HEK293 (cell line): ENCODE data around the gene OR4C13.

Experiments used
- CTCF ChIA-PET: fragments of 350-600 bp; formaldehyde crosslinking; extraction: SDS; loops from one replicate; lab custom pipeline; 2021; ENCODE audit warnings: antibody characterized with exemption; lab: Yijun Ruan, JAX
- POLR2A ChIA-PET: fragments of 300-600 bp; formaldehyde crosslinking; extraction: SDS; loops from one replicate; lab custom pipeline; 2020; ENCODE audit warnings: antibody characterized with exemption, inconsistent platforms; lab: Yijun Ruan, JAX
- H3K27ac ChIP-seq: fragments of 200-500 bp; sonication (Bioruptor generic); 2 replicates; pipeline ENCODE4 v1.5.1; 2014; ENCODE audit warnings: low read depth, low read length, control low read depth, inconsistent platforms; ENCODE audit errors: extremely low read depth
- H3K36me3 ChIP-seq, 2 experiments: fragments of 200-500 bp in 1 of 2; sonication (Bioruptor generic) in 1 of 2; 1 replicate in 1 of 2; 2 replicates in 1 of 2; pipeline ENCODE4 v1.5.1; 2014 to 2017; ENCODE audit warnings: inconsistent platforms in 2 of 2, low read length in 2 of 2; ENCODE audit not compliant: control insufficient read depth in 2 of 2, insufficient read depth in 1 of 2
- H3K4me1 ChIP-seq: fragments of 200-500 bp; sonication (Bioruptor generic); 2 replicates; pipeline ENCODE4 v1.5.1; 2014; ENCODE audit warnings: mild to moderate bottlenecking, low read length, inconsistent platforms; ENCODE audit not compliant: control insufficient read depth, insufficient read depth
- H3K4me3 ChIP-seq: 2 replicates; pipeline ENCODE4 v1.5.1; 2011; ENCODE audit warnings: low read depth, mild to moderate bottlenecking, control low read depth, low read length, moderate library complexity
- H3K9me3 ChIP-seq: fragments of 200-500 bp; sonication (Bioruptor generic); 2 replicates; pipeline ENCODE4 v1.5.1; 2014; ENCODE audit warnings: low read depth, low read length, inconsistent platforms; ENCODE audit not compliant: control insufficient read depth, insufficient read depth
- EGR2 ChIP-seq: fragments of 450-650 bp; formaldehyde crosslinking; IDR thresholded peaks from 2 replicates; pipeline ENCODE4 v1.5.1; 2016; ENCODE audit warnings: low read depth, missing biosample characterization, missing genetic modification characterization
- ELK4 ChIP-seq: IDR thresholded peaks from 2 replicates; pipeline ENCODE4 v1.6.1; 2011; ENCODE audit warnings: mild to moderate bottlenecking, low read depth, low read length, borderline replicate concordance
- GLIS1 ChIP-seq: fragments of 450-650 bp; formaldehyde crosslinking; IDR thresholded peaks from 2 replicates; pipeline ENCODE4 v1.5.1; 2016; ENCODE audit warnings: missing biosample characterization, missing genetic modification characterization
- MYNN ChIP-seq: fragments of 450-650 bp; formaldehyde crosslinking; IDR thresholded peaks from 2 replicates; pipeline ENCODE4 v1.5.1; 2016; ENCODE audit warnings: missing biosample characterization, missing genetic modification characterization, borderline replicate concordance
- RBAK ChIP-seq: fragments of 450-650 bp; formaldehyde crosslinking; IDR thresholded peaks from 2 replicates; pipeline ENCODE4 v1.5.1; 2016; ENCODE audit warnings: missing biosample characterization, missing genetic modification characterization
- REPIN1 ChIP-seq: fragments of 450-650 bp; formaldehyde crosslinking; IDR thresholded peaks from 2 replicates; pipeline ENCODE4 v1.5.1; 2017; ENCODE audit warnings: missing biosample characterization, missing genetic modification characterization, low read depth
- SETDB1 ChIP-seq: IDR thresholded peaks from one replicate; pipeline ENCODE4 v1.6.1; 2017; ENCODE audit warnings: mild to moderate bottlenecking, low read length, moderate library complexity, mixed read lengths; ENCODE audit not compliant: insufficient read length
- SP3 ChIP-seq: fragments of 450-650 bp; formaldehyde crosslinking; IDR thresholded peaks from 2 replicates; pipeline ENCODE4 v1.5.1; 2016; ENCODE audit warnings: missing biosample characterization, missing genetic modification characterization
- ZBTB20 ChIP-seq: fragments of 450-650 bp; formaldehyde crosslinking; IDR thresholded peaks from 2 replicates; pipeline ENCODE4 v1.5.1; 2016; ENCODE audit warnings: missing biosample characterization, missing genetic modification characterization
- ZBTB48 ChIP-seq: fragments of 450-650 bp; formaldehyde crosslinking; IDR thresholded peaks from 2 replicates; pipeline ENCODE4 v1.5.1; 2016; ENCODE audit warnings: missing biosample characterization, missing genetic modification characterization
- ZBTB6 ChIP-seq: fragments of 450-650 bp; formaldehyde crosslinking; IDR thresholded peaks from 2 replicates; pipeline ENCODE4 v1.5.1; 2017; ENCODE audit warnings: missing biosample characterization, missing genetic modification characterization
- ZEB2 ChIP-seq: fragments of 450-650 bp; formaldehyde crosslinking; IDR thresholded peaks from 2 replicates; pipeline ENCODE4 v1.5.1; 2016; ENCODE audit warnings: missing biosample characterization, missing genetic modification characterization
- ZIC2 ChIP-seq: fragments of 450-650 bp; formaldehyde crosslinking; IDR thresholded peaks from 2 replicates; pipeline ENCODE4 v1.5.1; 2016; ENCODE audit warnings: missing biosample characterization, missing genetic modification characterization
- ZNF140 ChIP-seq: fragments of 450-650 bp; formaldehyde crosslinking; IDR thresholded peaks from 2 replicates; pipeline ENCODE4 v1.5.1; 2016; ENCODE audit warnings: missing biosample characterization, missing genetic modification characterization
- ZNF155 ChIP-seq: fragments of 450-650 bp; formaldehyde crosslinking; IDR thresholded peaks from 2 replicates; pipeline ENCODE4 v1.5.1; 2016; ENCODE audit warnings: missing biosample characterization, missing genetic modification characterization
- ZNF157 ChIP-seq: fragments of 450-650 bp; formaldehyde crosslinking; IDR thresholded peaks from 2 replicates; pipeline ENCODE4 v1.5.1; 2016; ENCODE audit warnings: missing biosample characterization, missing genetic modification characterization
- ZNF174 ChIP-seq: fragments of 450-650 bp; formaldehyde crosslinking; IDR thresholded peaks from 2 replicates; pipeline ENCODE4 v1.5.0; 2017; ENCODE audit warnings: missing biosample characterization, mild to moderate bottlenecking, missing genetic modification characterization
- ZNF175 ChIP-seq: fragments of 450-650 bp; formaldehyde crosslinking; IDR thresholded peaks from 2 replicates; pipeline ENCODE4 v1.5.1; 2016; ENCODE audit warnings: missing biosample characterization, missing genetic modification characterization
- ZNF184 ChIP-seq: fragments of 450-650 bp; IDR thresholded peaks from 2 replicates; pipeline ENCODE4 v1.5.1; 2018; ENCODE audit warnings: missing biosample characterization, mild to moderate bottlenecking, missing genetic modification characterization
- ZNF214 ChIP-seq: fragments of 450-650 bp; formaldehyde crosslinking; IDR thresholded peaks from 2 replicates; pipeline ENCODE4 v1.5.1; 2017; ENCODE audit warnings: missing biosample characterization, mild to moderate bottlenecking, missing genetic modification characterization, borderline replicate concordance
- ZNF221 ChIP-seq: fragments of 450-650 bp; formaldehyde crosslinking; IDR thresholded peaks from 2 replicates; pipeline ENCODE4 v1.5.1; 2017; ENCODE audit warnings: missing biosample characterization, missing genetic modification characterization, borderline replicate concordance
- ZNF274 ChIP-seq, 2 experiments: fragments of 200-500 bp in 1 of 2; fragments of 450-650 bp in 1 of 2; sonication (Bioruptor generic) in 1 of 2; formaldehyde crosslinking in 1 of 2; IDR thresholded peaks; 2 replicates each; pipeline versions ENCODE4 v1.5.1 to v1.6.1; 2014 to 2016; ENCODE audit warnings: borderline replicate concordance in 1 of 2, inconsistent platforms in 1 of 2, low read length in 1 of 2, missing biosample characterization in 1 of 2, missing genetic modification characterization in 1 of 2
- ZNF311 ChIP-seq: fragments of 450-650 bp; formaldehyde crosslinking; IDR thresholded peaks from 2 replicates; pipeline ENCODE4 v1.5.1; 2017; ENCODE audit warnings: missing biosample characterization, missing genetic modification characterization, borderline replicate concordance
- ZNF324 ChIP-seq: fragments of 450-650 bp; formaldehyde crosslinking; IDR thresholded peaks from 2 replicates; pipeline ENCODE4 v1.5.1; 2016; ENCODE audit warnings: missing biosample characterization, missing genetic modification characterization
- ZNF37A ChIP-seq: fragments of 450-650 bp; IDR thresholded peaks from 2 replicates; pipeline ENCODE4 v1.5.1; 2018; ENCODE audit warnings: missing biosample characterization, missing genetic modification characterization
- ZNF530 ChIP-seq: fragments of 450-650 bp; formaldehyde crosslinking; IDR thresholded peaks from 2 replicates; pipeline ENCODE4 v1.5.1; 2016; ENCODE audit warnings: low read depth, missing biosample characterization, missing genetic modification characterization
- ZNF548 ChIP-seq: fragments of 450-650 bp; formaldehyde crosslinking; IDR thresholded peaks from 2 replicates; pipeline ENCODE4 v1.5.1; 2016; ENCODE audit warnings: missing biosample characterization, missing genetic modification characterization
- ZNF561 ChIP-seq: fragments of 450-650 bp; IDR thresholded peaks from 2 replicates; pipeline ENCODE4 v1.5.1; 2018; ENCODE audit warnings: missing biosample characterization, missing genetic modification characterization, borderline replicate concordance
- ZNF623 ChIP-seq: fragments of 450-650 bp; formaldehyde crosslinking; IDR thresholded peaks from 2 replicates; pipeline ENCODE4 v1.5.1; 2016; ENCODE audit warnings: missing biosample characterization, missing genetic modification characterization
- ZNF624 ChIP-seq: fragments of 450-650 bp; formaldehyde crosslinking; IDR thresholded peaks from 2 replicates; pipeline ENCODE4 v1.5.1; 2017; ENCODE audit warnings: missing biosample characterization, missing genetic modification characterization
- ZNF654 ChIP-seq: fragments of 450-650 bp; formaldehyde crosslinking; IDR thresholded peaks from 2 replicates; pipeline ENCODE4 v1.5.1; 2016; ENCODE audit warnings: low read depth, missing biosample characterization, missing genetic modification characterization
- ZNF660 ChIP-seq: fragments of 450-650 bp; IDR thresholded peaks from 2 replicates; pipeline ENCODE4 v1.5.1; 2018; ENCODE audit warnings: missing biosample characterization, mild to moderate bottlenecking, missing genetic modification characterization
- ZNF677 ChIP-seq: fragments of 450-650 bp; IDR thresholded peaks from 2 replicates; pipeline ENCODE4 v1.5.0; 2018; ENCODE audit warnings: missing biosample characterization, mild to moderate bottlenecking, missing genetic modification characterization, moderate library complexity
- ZNF76 ChIP-seq: fragments of 450-650 bp; formaldehyde crosslinking; IDR thresholded peaks from 2 replicates; pipeline ENCODE4; 2016; ENCODE audit warnings: low read depth, missing biosample characterization, missing genetic modification characterization, borderline replicate concordance
- TF ChIP-seq, protein P1 (sequence below): fragments of 450-650 bp; formaldehyde crosslinking; IDR thresholded peaks from 2 replicates; pipeline ENCODE4 v1.5.0; 2017; ENCODE audit warnings: missing biosample characterization, missing genetic modification characterization, borderline replicate concordance
- TF ChIP-seq, protein P2 (sequence below): fragments of 450-650 bp; formaldehyde crosslinking; IDR thresholded peaks from 2 replicates; pipeline ENCODE4 v1.5.1; 2016; ENCODE audit warnings: missing biosample characterization, missing genetic modification characterization

OR4C13 gene

GRCh38 chr11:49995565-49995964 lies 43.4 kb downstream of the OR4C13 start:
- no peaks in the 10 kb centered on the region for H3K9me3 ChIP-seq
- POLR2A ChIA-PET = no interaction called here
- H3K4me3 ChIP-seq = no peak overlapping the region
- H3K4me1 ChIP-seq = no peaks in the 10 kb centered on the region
- no peaks in the 10 kb centered on the region for H3K36me3 ChIP-seq
- no peak overlapping the region for H3K27ac ChIP-seq
- CTCF ChIA-PET = interaction anchor here (0.6 to 1.2 kb wide), 10 partner anchors 15 to 1875 kb away, joined by 3 to 4 read pairs (median 3); no protein-coding TSS in a partner anchor
- TF ChIP-seq ZBTB6 (tag by site-specific recombination) = no peak
- TF ChIP-seq ZNF174 (tag by site-specific recombination) = no peak
- no peak for TF ChIP-seq ZEB2
- no peak for TF ChIP-seq ZNF140
- TF ChIP-seq ZNF660 (tag by site-specific recombination) = peak; percentile 95
- TF ChIP-seq ZNF324 = no peak
- no peak for TF ChIP-seq ZNF155 (tag by site-specific recombination)
- TF ChIP-seq ZNF311 (tag by site-specific recombination) = no peak
- TF ChIP-seq SP3 (tag by site-specific recombination) = no peak
- TF ChIP-seq ZNF221 (tag by site-specific recombination) = no peak
- TF ChIP-seq ZNF677 (tag by site-specific recombination) = peak; percentile 19; the same call in 1 of the 2 replicates
- TF ChIP-seq ZNF76 (tag by site-specific recombination) = no peak
- no peak for TF ChIP-seq EGR2 (tag by site-specific recombination)
- no peak for TF ChIP-seq REPIN1 (tag by site-specific recombination)
- TF ChIP-seq MYNN (tag by site-specific recombination) = no peak
- TF ChIP-seq ZNF175 (tag by site-specific recombination) = no peak
- TF ChIP-seq ZNF214 (tag by site-specific recombination) = peak; percentile 36; the same call in 1 of the 2 replicates
- TF ChIP-seq, protein P1, sequence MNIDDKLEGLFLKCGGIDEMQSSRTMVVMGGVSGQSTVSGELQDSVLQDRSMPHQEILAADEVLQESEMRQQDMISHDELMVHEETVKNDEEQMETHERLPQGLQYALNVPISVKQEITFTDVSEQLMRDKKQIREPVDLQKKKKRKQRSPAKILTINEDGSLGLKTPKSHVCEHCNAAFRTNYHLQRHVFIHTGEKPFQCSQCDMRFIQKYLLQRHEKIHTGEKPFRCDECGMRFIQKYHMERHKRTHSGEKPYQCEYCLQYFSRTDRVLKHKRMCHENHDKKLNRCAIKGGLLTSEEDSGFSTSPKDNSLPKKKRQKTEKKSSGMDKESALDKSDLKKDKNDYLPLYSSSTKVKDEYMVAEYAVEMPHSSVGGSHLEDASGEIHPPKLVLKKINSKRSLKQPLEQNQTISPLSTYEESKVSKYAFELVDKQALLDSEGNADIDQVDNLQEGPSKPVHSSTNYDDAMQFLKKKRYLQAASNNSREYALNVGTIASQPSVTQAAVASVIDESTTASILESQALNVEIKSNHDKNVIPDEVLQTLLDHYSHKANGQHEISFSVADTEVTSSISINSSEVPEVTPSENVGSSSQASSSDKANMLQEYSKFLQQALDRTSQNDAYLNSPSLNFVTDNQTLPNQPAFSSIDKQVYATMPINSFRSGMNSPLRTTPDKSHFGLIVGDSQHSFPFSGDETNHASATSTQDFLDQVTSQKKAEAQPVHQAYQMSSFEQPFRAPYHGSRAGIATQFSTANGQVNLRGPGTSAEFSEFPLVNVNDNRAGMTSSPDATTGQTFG (tag by site-specific recombination) = no peak
- no peak for TF ChIP-seq ZNF624 (tag by site-specific recombination)
- TF ChIP-seq ELK4 = no peak
- peak; percentile 71; the same call in 1 of the 2 replicates for TF ChIP-seq ZNF561 (tag by site-specific recombination)
- TF ChIP-seq RBAK = no peak
- no peak for TF ChIP-seq ZNF274 (IDR thresholded peaks at IDR 0.05; ENCODE audit: low read length)
- TF ChIP-seq ZNF274 (tag by site-specific recombination; IDR thresholded peaks at IDR 0.05; ENCODE audit: borderline replicate concordance) = no peak
- TF ChIP-seq ZNF184 = peak; percentile 54; the same call in 1 of the 2 replicates
- no peak for TF ChIP-seq ZNF530 (tag by site-specific recombination)
- TF ChIP-seq, protein P2, sequence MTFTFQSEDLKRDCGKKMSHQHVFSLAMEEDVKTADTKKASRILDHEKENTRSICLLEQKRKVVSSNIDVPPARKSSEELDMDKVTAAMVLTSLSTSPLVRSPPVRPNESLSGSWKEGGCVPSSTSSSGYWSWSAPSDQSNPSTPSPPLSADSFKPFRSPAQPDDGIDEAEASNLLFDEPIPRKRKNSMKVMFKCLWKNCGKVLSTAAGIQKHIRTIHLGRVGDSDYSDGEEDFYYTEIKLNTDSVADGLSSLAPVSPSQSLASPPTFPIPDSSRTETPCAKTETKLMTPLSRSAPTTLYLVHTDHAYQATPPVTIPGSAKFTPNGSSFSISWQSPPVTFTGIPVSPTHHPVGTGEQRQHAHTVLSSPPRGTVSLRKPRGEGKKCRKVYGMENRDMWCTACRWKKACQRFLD (tag by site-specific recombination) = no peak
- no peak for TF ChIP-seq SETDB1
- TF ChIP-seq ZNF157 (tag by site-specific recombination) = no peak
- TF ChIP-seq ZBTB20 = no peak
- TF ChIP-seq ZNF654 (tag by site-specific recombination) = peak; percentile 86
- no peak for TF ChIP-seq ZNF548 (tag by site-specific recombination)
- peak; percentile 52; the same call in 1 of the 2 replicates for TF ChIP-seq ZNF37A (tag by site-specific recombination)
- no peak for TF ChIP-seq ZIC2 (tag by site-specific recombination)
- TF ChIP-seq GLIS1 (tag by site-specific recombination) = no peak
- no peak for TF ChIP-seq ZBTB48 (tag by site-specific recombination)
- no peak for TF ChIP-seq ZNF623 (tag by site-specific recombination)
